Measurements from ENCODE around the gene ERCC6.

- TF ChIP-seq CTCF (conservative IDR thresholded peaks at IDR 0.05; ENCODE audit: low read length) (no peak), EZH2phosphoT487 (IDR thresholded peaks at IDR 0.05; ENCODE audit: borderline replicate concordance) (no peak)
Observed at GRCh38 chr10:49528977-49529506, 9.9 kb downstream of the ERCC6 start.
